ENCODE data around the gene PACSIN2.
"Not testable (repeated sequence)": the region's sequence is repeated elsewhere in the genome, so short reads cannot be mapped to it uniquely, and the experiment has no call there.

Gene PACSIN2

DNA sequence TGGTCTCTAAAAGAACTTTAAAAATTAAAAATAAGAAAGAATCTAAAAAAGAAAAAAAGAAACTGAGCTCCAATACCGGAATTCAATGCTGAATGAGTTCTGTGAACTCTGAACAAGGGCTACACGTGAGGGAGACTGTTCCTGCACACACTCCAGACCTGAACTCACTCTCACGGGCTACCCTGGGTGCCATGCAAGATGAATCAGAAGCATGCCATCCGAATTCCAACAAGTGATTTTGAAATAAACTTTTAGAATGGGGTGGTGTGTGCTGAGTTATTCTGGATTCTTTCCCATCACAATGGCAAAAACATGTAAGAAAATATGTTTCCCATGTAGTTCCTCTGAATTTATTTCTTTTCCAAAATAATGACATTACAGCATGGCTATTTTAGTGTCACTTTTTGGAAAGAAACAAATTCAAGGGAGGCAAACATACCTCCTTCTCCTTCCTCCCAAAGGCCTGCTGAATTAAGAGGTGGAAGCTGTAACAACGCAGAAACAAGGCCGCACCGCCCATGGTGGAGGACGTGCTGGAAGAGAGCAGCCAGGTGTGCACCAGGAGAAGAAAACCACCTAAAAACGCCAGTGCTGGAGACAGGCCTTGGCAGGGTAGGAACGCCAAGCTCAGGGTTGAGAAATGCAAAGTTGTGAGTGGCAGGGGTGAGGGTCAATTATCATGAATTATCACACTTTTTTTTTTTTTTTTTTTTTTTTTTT, 94.7 kb downstream of the PACSIN2 start:
- TF ChIP-seq, protein P1, sequence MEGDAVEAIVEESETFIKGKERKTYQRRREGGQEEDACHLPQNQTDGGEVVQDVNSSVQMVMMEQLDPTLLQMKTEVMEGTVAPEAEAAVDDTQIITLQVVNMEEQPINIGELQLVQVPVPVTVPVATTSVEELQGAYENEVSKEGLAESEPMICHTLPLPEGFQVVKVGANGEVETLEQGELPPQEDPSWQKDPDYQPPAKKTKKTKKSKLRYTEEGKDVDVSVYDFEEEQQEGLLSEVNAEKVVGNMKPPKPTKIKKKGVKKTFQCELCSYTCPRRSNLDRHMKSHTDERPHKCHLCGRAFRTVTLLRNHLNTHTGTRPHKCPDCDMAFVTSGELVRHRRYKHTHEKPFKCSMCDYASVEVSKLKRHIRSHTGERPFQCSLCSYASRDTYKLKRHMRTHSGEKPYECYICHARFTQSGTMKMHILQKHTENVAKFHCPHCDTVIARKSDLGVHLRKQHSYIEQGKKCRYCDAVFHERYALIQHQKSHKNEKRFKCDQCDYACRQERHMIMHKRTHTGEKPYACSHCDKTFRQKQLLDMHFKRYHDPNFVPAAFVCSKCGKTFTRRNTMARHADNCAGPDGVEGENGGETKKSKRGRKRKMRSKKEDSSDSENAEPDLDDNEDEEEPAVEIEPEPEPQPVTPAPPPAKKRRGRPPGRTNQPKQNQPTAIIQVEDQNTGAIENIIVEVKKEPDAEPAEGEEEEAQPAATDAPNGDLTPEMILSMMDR (IDR thresholded peaks at IDR 0.05; ENCODE audit: low read depth, low read length, missing control alignments) = no peak
- no peak overlapping the region for H3K4me3 ChIP-seq (ENCODE audit: low read depth, low read length)
- no peak for DNase-seq (ENCODE audit: low read depth)

DNA sequence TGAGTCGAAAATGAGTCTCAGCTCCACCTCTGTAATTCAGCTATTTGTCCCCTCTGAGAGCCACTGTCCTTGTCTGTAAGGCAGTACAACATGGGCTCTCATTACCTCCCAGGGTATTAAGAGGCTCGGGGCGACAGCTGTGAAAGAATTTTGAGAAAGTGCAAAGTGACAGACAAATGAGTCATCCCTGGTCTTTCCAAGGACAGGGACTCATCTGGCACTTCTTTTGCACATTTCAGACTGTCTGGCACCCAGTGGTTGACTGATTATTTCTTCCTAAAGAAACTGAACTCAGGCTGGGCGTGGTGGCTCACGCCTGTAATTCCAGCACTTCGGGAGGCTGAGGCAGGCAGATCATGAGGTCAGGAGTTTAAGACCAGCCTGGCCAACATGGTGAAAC, 95.8 kb downstream of the PACSIN2 start:
- no peak for DNase-seq (ENCODE audit: low read depth)
- TF ChIP-seq, protein P1 (IDR thresholded peaks at IDR 0.05; ENCODE audit: low read depth, low read length, missing control alignments) = no peak
- H3K4me3 ChIP-seq (ENCODE audit: low read depth, low read length) = no peak overlapping the region

DNA sequence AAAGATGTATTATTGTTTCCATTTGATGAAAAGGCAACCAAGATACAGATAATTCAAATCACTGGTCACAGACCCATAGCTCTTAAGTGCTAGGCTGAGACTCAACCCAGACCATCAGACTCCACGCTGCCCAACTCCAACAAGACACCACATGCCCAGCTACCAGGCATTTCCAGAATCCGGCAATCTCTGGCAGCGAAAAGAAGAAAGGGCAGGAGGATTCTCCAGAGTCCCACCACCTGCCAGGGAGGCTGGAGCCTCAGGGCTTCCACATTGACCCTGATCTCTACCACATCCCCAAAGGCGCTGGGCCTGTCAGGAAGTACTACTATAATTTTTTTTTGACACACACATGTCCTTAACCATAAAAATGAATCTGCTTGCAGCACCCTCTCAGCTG, 96.4 kb downstream of the PACSIN2 start:
- TF ChIP-seq, protein P1 (IDR thresholded peaks at IDR 0.05; ENCODE audit: low read depth, low read length, missing control alignments) = no peak
- DNase-seq (ENCODE audit: low read depth) = no peak
- H3K4me3 ChIP-seq (ENCODE audit: low read depth, low read length) = no peak overlapping the region

DNA sequence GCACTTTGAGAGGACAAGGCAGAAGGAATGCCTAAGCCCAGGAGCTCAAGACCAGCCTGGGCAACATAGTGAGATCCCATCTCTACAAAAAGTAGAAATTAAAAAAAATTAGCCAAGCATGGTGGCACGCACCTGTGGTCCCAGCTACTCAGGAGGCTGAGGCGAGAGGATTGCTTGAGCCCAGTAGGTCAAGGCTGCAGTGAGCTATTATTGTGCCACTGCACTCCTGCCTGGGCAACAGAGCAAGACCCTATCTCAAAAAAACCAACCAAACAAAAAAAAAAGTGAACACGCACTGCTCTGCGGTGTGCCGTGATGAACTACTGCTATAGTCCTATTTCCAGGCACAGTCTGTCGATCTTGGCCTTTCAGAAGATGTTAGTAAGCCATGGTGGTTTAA, 97.6 kb downstream of the PACSIN2 start:
- not testable (repeated sequence) for DNase-seq (ENCODE audit: low read depth); H3K4me3 ChIP-seq (ENCODE audit: low read depth, low read length)

DNA sequence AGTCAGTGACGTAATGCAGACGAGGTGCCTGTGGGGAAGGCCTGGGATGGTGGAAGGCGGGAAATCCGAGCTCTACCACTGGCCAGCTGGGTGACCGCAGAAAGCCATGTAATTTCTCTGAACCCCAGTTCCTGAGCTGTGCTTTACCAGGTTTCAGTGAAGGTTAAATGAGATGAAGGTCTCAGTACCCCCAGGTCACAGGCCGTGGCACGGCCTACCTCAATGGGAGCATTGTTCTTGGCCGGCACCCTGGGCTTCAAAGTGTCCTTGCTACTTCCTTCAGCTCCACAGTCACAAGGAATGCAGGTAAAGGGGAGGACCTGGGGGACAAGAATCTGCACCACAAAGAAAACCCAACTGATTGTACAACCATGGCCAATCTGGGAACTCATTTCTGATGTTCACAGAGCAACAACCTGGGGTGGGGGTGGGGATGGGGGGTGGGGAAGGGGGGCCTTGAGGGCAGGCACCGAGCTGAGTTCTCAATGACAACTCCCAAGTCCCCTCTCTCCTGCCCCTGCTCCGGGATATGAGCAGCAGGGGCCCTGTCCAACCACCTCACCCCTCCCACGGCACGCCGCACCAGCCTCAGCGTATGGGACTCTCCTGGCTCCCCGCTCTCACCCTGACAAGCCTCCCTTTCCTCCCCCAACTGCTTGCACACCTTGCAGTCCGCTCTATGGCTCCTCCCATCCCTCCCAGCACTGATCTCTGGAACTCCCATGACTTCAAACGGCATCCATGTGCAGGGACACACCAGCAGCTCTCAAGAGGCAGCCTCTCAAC, 98.8 kb downstream of the PACSIN2 start:
- no peak for DNase-seq (ENCODE audit: low read depth)
- H3K4me3 ChIP-seq (ENCODE audit: low read depth, low read length) = no peak overlapping the region
- TF ChIP-seq, protein P1 (IDR thresholded peaks at IDR 0.05; ENCODE audit: low read depth, low read length, missing control alignments) = no peak

DNA sequence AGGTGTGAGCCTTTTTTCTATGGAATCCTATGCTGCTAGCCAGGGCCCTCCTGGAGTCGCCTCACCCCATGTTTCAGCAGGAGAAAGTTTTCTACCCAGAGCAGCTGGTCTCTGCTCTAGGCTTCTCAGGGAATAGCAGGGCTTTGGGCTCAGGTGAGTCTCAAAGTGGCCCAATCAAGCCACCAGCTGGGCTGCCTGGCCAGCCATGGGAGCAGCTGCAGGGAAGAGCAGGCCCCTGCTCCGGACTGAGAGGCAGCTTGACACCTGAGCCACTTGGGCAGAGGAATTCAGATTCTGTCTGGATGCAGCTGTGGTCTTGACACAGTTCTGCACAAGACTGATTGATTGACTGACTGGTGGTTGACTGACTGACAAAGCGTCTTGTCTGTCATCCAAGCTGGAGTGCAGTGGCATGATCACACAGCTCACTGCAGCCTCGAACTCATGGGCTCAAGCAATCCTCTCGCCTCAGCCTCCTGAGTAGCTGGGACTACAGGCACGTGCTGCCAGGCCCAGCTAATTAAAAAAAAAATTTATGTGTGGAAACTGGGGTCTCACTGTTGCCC, 100.4 kb downstream of the PACSIN2 start:
- TF ChIP-seq, protein P1 (IDR thresholded peaks at IDR 0.05; ENCODE audit: low read depth, low read length, missing control alignments) = no peak
- no peak overlapping the region for H3K4me3 ChIP-seq (ENCODE audit: low read depth, low read length)
- DNase-seq (ENCODE audit: low read depth) = no peak

DNA sequence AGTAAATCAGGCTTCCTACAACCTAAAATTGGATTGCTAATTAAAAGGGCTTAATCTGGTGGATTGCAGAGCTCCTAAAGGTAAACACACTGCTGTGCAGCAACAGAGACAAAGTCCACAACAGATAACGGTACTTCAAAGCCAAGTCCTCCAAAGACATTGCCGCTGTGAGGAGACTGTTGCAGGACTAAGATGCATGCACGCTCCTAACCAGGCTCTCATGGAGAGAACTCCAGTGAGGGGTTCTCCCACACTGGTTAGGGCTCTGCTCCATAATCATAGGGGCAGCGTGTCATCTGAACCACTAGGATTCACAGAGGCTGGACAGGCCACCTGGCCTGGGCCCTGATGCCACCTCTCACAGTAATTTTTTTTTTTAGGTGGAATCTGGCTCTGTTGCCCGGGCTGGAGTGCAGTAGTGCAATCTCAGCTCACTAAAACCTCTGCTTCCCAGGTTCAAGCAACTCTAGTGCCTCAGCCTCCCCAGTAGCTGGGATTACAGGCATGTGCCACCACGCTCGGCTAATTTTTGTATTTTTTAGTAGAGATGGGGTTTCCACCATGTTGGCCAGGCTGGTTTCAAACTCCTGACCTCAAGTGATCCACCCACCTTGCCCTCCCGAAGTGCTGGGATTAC, 101.0 kb downstream of the PACSIN2 start:
- no peak overlapping the region for H3K4me3 ChIP-seq (ENCODE audit: low read depth, low read length)
- DNase-seq (ENCODE audit: low read depth) = no peak
- TF ChIP-seq, protein P1 (IDR thresholded peaks at IDR 0.05; ENCODE audit: low read depth, low read length, missing control alignments) = no peak

Data from GM12864 (cell line).